LNCAP (cell line): ENCODE results near the gene GPR18.

Source experiments
- TF ChIP-seq, protein P1 (sequence below): fragments of 450-650 bp; IDR thresholded peaks from 2 replicates; pipeline ENCODE4 v1.5.1; 2017; ENCODE audit warnings: mild to moderate bottlenecking

GPR18 gene

DNA sequence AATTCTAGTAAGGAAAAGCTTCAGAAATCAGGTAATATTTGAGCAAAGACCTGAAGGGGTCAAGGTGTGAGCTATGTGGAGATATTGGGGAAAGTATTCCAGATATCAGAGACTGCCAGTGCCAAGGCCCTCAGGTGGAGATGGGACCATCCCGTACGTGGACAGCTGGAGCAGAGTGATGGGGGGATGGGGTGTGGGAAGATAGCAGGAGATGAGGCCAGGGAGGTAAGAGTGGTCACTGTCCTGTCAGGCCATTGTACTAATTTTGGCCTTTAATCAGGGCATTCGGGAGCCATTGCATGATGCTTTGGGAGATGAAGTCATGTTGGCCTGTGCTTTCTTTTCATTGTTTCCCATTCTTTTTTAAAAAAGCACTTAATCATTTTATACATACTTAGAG lies 13.1 kb upstream of the GPR18 start:
- TF ChIP-seq, protein P1, sequence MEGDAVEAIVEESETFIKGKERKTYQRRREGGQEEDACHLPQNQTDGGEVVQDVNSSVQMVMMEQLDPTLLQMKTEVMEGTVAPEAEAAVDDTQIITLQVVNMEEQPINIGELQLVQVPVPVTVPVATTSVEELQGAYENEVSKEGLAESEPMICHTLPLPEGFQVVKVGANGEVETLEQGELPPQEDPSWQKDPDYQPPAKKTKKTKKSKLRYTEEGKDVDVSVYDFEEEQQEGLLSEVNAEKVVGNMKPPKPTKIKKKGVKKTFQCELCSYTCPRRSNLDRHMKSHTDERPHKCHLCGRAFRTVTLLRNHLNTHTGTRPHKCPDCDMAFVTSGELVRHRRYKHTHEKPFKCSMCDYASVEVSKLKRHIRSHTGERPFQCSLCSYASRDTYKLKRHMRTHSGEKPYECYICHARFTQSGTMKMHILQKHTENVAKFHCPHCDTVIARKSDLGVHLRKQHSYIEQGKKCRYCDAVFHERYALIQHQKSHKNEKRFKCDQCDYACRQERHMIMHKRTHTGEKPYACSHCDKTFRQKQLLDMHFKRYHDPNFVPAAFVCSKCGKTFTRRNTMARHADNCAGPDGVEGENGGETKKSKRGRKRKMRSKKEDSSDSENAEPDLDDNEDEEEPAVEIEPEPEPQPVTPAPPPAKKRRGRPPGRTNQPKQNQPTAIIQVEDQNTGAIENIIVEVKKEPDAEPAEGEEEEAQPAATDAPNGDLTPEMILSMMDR: no peak

DNA sequence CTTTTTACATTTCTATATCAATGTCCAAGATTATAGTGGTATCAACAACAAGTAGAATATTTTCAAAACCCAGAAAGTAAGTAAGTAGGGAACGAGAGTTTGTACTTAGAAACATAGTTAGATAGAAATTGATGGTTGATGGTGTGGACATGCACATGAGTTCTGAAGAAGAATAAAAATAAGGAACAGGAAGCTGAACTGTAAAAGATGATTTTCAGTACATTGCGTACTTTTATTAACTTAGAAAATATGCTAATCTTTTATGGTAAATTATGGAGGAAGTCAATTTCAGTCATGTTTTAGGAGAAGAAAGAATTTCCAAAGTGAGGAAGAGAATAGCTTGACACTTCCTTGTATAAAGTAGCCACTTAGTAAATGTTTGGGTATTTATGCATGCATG lies 12.3 kb upstream of the GPR18 start:
- TF ChIP-seq, protein P1: no peak

DNA sequence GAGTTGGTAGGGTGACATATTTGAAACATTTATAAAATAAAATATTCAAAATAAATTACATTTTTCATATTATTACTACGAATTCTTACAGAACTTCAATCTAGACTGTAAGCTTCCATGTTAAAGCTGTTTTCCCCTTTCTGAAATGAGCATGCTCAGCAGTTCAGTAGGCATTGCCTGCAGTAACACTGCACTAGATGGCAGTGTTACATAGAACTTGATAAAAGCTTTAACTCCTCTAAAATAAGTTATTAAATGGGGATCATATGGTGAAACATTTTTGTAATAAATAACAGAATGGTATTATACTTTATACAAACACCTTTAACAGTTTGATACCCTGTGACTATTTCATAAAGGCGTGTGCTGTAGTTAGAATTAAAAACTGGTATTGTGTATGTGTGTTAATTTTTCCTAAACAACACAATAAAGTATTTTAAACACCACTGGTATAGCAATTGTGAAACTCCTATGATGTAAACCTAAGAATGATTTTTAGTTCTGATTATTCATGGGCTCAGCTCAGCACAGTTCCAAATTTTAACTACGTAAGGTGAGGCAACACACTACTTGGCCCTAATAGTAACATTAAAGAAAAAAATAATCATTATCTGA lies 11.6 kb upstream of the GPR18 start:
- TF ChIP-seq, protein P1: peak; percentile 67

DNA sequence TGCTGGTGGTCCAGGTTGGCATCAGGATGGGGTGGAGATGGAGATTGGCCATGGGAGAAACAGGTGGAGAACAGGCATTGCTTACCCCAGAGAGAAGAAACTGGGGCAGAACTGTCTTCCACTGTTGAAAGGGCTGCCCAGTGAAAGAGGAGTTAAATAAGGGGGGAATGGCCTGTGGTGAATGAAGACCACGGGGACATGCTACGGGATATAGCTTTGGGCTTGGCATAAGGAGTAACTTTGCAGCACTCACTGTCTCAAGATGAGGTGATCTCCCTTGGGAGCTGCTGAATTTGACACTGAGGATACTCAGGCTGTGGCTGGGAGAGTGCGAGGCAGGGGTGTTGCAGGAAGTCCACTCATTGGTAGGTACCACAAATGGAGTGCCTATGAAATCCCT lies 10.6 kb upstream of the GPR18 start:
- TF ChIP-seq, protein P1: no peak

DNA sequence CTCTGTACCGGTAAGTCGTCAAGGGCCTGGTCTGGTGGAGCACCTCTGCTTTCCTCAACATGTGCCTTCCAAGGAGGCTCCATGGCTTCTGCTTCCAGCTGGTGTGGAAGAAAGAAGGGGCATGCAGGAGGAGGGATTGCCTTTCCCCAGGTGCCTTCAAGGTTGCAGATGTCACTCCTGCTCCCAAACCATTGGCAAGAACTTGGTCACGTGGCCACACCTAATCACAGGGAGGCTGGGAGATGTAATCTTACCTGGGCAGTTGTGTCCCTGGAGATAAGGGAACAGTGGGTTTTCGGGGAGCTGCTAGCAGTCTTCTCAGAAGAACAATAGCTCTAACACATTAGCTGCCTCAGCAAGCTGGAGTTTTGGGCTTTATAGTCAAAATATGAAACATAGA lies 9.7 kb upstream of the GPR18 start:
- TF ChIP-seq, protein P1: no peak

DNA sequence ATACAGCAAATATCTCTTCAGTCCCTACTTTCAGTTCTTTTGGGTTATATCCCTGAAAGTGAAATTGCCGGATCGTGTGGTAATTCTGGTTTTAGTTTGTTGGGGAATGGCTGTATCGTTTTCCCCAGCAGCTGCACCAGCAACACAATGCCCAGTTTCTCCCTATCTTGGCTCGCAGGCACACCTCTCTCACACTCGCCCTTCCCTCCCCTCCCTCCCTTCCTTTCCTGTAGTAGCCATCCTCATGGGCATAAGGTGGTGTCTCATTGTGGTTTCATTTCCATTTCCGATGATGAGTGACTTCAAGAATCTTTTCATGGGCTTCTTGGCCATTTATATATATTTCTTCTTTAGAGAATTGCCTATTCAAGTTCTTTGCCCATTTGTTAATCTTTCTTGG lies 8.6 kb upstream of the GPR18 start:
- TF ChIP-seq, protein P1: no peak

DNA sequence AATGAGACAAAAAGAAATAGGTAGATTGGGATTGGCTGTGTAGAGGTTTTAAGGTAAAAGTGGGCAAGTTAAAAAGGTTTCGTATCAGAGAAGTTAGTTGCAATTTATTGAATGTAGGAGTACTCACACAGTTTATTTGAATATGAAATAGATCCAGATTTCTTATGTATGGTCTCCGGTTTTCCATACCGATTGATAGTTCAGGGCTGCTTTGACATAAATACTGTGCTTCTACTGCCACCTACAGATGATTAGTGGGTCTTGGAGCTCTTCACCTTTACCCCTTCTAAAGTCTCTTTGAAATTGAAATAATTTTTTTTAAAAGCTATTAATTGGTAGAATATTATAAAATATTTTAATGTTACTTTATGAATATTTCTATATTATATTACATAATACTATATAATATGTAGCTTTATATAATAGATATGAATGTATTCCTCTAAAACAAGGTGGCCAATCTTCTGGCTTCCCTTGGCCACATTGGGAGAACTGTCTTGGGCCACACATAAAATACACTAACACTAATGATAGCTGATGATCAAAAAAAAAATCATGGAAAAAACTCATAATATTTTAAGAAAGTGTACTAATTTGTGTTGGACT lies 7.7 kb upstream of the GPR18 start:
- TF ChIP-seq, protein P1: peak; percentile 51
